Fibroblast of lung (primary cell): Measurements from ENCODE around the gene RNPEPL1. TPM values are rescaled to one million over a fixed set of nuclear protein-coding genes. Genes with fewer than 3 reads are reported as not detected.

Source experiments
- DNase-seq, 2 donors: peaks; one replicate each; pipeline versions ENCODE4 v3.0.0 to v3.0.0-alpha.2; 2010; ENCODE audit warnings: low read depth in 2 of 2
- H2AFZ ChIP-seq: 2 replicates; pipeline ENCODE4 v1.5.1; 2012; ENCODE audit warnings: low read length, control low read depth, inconsistent platforms
- H3K27ac ChIP-seq: 2 replicates; pipeline ENCODE4 v1.5.1; 2011; ENCODE audit warnings: low read length, control low read depth; ENCODE audit not compliant: insufficient read depth
- H3K27me3 ChIP-seq: 2 replicates; pipeline ENCODE4 v1.5.1; 2011; ENCODE audit warnings: mild to moderate bottlenecking, low read length; ENCODE audit not compliant: control insufficient read depth, insufficient read depth
- H3K36me3 ChIP-seq: 2 replicates; pipeline ENCODE4 v1.5.1; 2011; ENCODE audit warnings: low read length; ENCODE audit not compliant: control insufficient read depth, insufficient read depth
- H3K4me1 ChIP-seq: 2 replicates; pipeline ENCODE4 v1.5.1; 2011; ENCODE audit warnings: low read length; ENCODE audit not compliant: control insufficient read depth, insufficient read depth; ENCODE audit errors: extremely low read depth
- H3K4me2 ChIP-seq: 2 replicates; pipeline ENCODE4 v1.5.1; 2011; ENCODE audit warnings: low read length, control low read depth; ENCODE audit not compliant: insufficient read depth; ENCODE audit errors: extremely low read depth
- H3K4me3 ChIP-seq, 4 experiments: fragments of 200-600 bp in 1 of 4; sonication (generic) in 1 of 4; replicated peaks in 1 of 4; 2 replicates each; pipeline ENCODE4 v1.5.1; 2011 to 2016; ENCODE audit warnings: low read length in 4 of 4, low read depth in 3 of 4, mild to moderate bottlenecking in 3 of 4, control low read depth in 2 of 4, inconsistent platforms in 1 of 4, mixed read lengths in 1 of 4; ENCODE audit not compliant: insufficient read depth in 1 of 4; ENCODE audit errors: control extremely low read depth in 1 of 4
- H3K79me2 ChIP-seq: 2 replicates; pipeline ENCODE4 v1.5.1; 2012; ENCODE audit warnings: mild to moderate bottlenecking, low read length, inconsistent platforms; ENCODE audit not compliant: control insufficient read depth, insufficient read depth
- H3K9ac ChIP-seq: 2 replicates; pipeline ENCODE4 v1.5.1; 2011; ENCODE audit warnings: mild to moderate bottlenecking, low read length, control low read depth; ENCODE audit not compliant: insufficient read depth
- H3K9me3 ChIP-seq: 2 replicates; pipeline ENCODE4 v1.5.1; 2012; ENCODE audit warnings: low read depth, low read length; ENCODE audit not compliant: control insufficient read depth, insufficient read depth
- H4K20me1 ChIP-seq: 2 replicates; pipeline ENCODE4 v1.5.1; 2011; ENCODE audit warnings: low read length; ENCODE audit not compliant: control insufficient read depth, insufficient read depth; ENCODE audit errors: extremely low read depth
- EZH2 ChIP-seq: IDR thresholded peaks from 2 replicates; pipeline ENCODE4 v1.5.1; 2012; ENCODE audit warnings: low read length, control low read depth, mild to moderate bottlenecking; ENCODE audit errors: missing control alignments
- polyA plus RNA-seq, 2 donors: library from polyadenylated mRNA; depleted of rRNA in 1 of 2; stranded (reverse) in 1 of 2; unstranded in 1 of 2; fragments of >200 nt; gene quantifications; 2 replicates each; pipeline ENCODE4 v1.2.1, GENCODE V29; 2011 to 2012; ENCODE audit warnings: missing spikeins in 1 of 2
- total RNA-seq: library from RNA; depleted of rRNA; stranded (reverse); fragments of >200 nt; gene quantifications from 2 replicates; pipeline ENCODE4 v1.2.1, GENCODE V29; 2014
- TF ChIP-seq, protein P1 (sequence below), 2 donors: IDR thresholded peaks in 1 of 2; conservative IDR thresholded peaks in 1 of 2; 1 replicate in 1 of 2; 2 replicates in 1 of 2; pipeline ENCODE4 v1.5.1; 2011 to 2012; ENCODE audit warnings: low read length in 2 of 2, control low read depth in 1 of 2, inconsistent platforms in 1 of 2, low read depth in 1 of 2, mild to moderate bottlenecking in 1 of 2

The RNPEPL1 gene
- total and polyA plus RNA-seq, 2 donors (not counting 1 experiment from before 2014, with no cell fraction given), result 7.9 to 20.6 TPM

- no peak for DNase-seq
- Histone ChIP-seq H3K79me2 (peaks cover 4% of the 10 kb centered on the region), H3K27me3 (no peaks in the 10 kb centered on the region), H4K20me1 (no peaks in the 10 kb centered on the region), H3K9ac (no peak overlapping the region), H3K4me3 (no peak overlapping the region), H3K4me1 (peaks cover 22% of the 10 kb centered on the region), H3K36me3 (no peaks in the 10 kb centered on the region), H3K27ac (no peak overlapping the region), H2AFZ (no peak overlapping the region), H3K9me3 (no peaks in the 10 kb centered on the region), H3K4me2 (no peak overlapping the region)
- TF ChIP-seq, protein P1, sequence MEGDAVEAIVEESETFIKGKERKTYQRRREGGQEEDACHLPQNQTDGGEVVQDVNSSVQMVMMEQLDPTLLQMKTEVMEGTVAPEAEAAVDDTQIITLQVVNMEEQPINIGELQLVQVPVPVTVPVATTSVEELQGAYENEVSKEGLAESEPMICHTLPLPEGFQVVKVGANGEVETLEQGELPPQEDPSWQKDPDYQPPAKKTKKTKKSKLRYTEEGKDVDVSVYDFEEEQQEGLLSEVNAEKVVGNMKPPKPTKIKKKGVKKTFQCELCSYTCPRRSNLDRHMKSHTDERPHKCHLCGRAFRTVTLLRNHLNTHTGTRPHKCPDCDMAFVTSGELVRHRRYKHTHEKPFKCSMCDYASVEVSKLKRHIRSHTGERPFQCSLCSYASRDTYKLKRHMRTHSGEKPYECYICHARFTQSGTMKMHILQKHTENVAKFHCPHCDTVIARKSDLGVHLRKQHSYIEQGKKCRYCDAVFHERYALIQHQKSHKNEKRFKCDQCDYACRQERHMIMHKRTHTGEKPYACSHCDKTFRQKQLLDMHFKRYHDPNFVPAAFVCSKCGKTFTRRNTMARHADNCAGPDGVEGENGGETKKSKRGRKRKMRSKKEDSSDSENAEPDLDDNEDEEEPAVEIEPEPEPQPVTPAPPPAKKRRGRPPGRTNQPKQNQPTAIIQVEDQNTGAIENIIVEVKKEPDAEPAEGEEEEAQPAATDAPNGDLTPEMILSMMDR (conservative IDR thresholded peaks at IDR 0.05 in 1 of 2, IDR thresholded peaks at IDR 0.05 in 1 of 2; ENCODE audit: low read depth in 1 of 2, low read length in 2 of 2), result no peak
- no peak for TF ChIP-seq EZH2
Observed at GRCh38 chr2:240563951-240564560, 4.2 kb upstream of the RNPEPL1 start.

DNA sequence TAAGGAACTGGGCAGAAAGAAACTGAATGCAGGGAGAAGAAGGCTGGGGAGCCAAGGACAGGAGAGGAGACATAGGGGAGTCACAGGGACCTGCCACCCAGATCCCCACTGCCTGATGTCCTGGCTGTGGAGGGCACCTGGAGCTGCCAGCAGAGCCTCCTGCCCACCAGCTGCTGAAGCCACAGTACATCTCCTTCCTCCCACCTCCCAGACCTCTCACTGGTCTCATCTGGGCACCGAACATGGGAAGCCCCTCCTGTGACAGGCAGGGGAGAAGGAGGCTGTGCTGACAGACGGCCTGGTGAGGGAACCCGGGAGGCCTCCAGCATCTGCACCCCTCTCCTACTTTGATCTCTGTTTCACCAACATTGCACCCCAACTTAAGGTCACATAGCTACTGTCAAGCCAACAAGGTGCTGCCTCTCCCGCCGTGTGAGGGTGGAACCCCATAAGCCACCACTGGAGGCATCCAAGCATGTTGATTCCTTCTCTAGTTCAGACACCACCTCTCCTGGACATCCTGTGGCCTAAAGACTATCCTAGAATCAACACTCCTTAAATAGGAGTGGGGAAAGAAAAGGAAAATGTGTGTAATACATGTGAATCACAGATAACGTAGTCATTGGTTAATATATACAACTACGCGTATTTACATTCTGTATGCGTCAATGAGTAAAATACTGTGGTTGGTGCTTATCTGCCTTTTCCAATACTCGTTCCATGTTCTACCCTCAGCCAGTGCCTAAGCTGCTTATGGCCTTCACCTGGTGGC is 3.5 kb upstream of the RNPEPL1 start:
- H3K9me3 ChIP-seq, result no peaks in the 10 kb centered on the region
- no peak overlapping the region for H3K4me3 ChIP-seq
- H2AFZ ChIP-seq, result no peak overlapping the region
- H3K9ac ChIP-seq, result no peak overlapping the region
- H4K20me1 ChIP-seq, result no peaks in the 10 kb centered on the region
- no peak overlapping the region for H3K4me2 ChIP-seq
- H3K36me3 ChIP-seq, result no peaks in the 10 kb centered on the region
- TF ChIP-seq EZH2, result no peak
- TF ChIP-seq, protein P1 (conservative IDR thresholded peaks at IDR 0.05 in 1 of 2, IDR thresholded peaks at IDR 0.05 in 1 of 2; ENCODE audit: low read depth in 1 of 2, low read length in 2 of 2), result no peak
- H3K27me3 ChIP-seq, result no peaks in the 10 kb centered on the region
- H3K4me1 ChIP-seq, result peaks cover 26% of the 10 kb centered on the region
- no peak overlapping the region for H3K27ac ChIP-seq
- no peak for DNase-seq
- peaks cover 4% of the 10 kb centered on the region for H3K79me2 ChIP-seq

- TF ChIP-seq, protein P1 (conservative IDR thresholded peaks at IDR 0.05 in 1 of 2, IDR thresholded peaks at IDR 0.05 in 1 of 2; ENCODE audit: low read depth in 1 of 2, low read length in 2 of 2), result no peak
- no peak for TF ChIP-seq EZH2
- H3K4me1 ChIP-seq, result peaks cover 26% of the 10 kb centered on the region
- H3K9ac ChIP-seq, result peak overlapping the region; percentile 30
- H4K20me1 ChIP-seq, result no peaks in the 10 kb centered on the region
- peak in 1 of 2 donors; percentile 71 for DNase-seq
- H3K27ac ChIP-seq, result peak overlapping the region; percentile 27
- peaks cover 5% of the 10 kb centered on the region for H3K79me2 ChIP-seq
- H2AFZ ChIP-seq, result peak overlapping the region; percentile 62
- H3K4me2 ChIP-seq, result peak overlapping the region; percentile 23
- no peaks in the 10 kb centered on the region for H3K9me3 ChIP-seq
- no peaks in the 10 kb centered on the region for H3K27me3 ChIP-seq
- peak overlapping the region in 1 of 4 experiments; percentile 34 for H3K4me3 ChIP-seq
- H3K36me3 ChIP-seq, result no peaks in the 10 kb centered on the region
Observed at GRCh38 chr2:240565333-240566202, 2.7 kb upstream of the RNPEPL1 start.
